SK-N-SH treated with all-trans-retinoic acid at 6 μM for 48 hours (cell line): ENCODE data around the gene UMPS.

Experiments
- ATAC-seq: fragments of 200-7000 bp; cut with Tn5 transposase; 3 replicates; pipeline ENCODE4 v1.9.1; 2020; ENCODE audit warnings: mild to moderate bottlenecking, moderate library complexity
- ARNTL ChIP-seq: fragments of 450-650 bp; formaldehyde crosslinking; IDR thresholded peaks from 2 replicates; pipeline ENCODE4 v1.5.0; 2020; ENCODE audit warnings: low read depth, mild to moderate bottlenecking, moderate library complexity, borderline replicate concordance
- BACH2 ChIP-seq: fragments of 250-450 bp; sonication (Bioruptor Pico); IDR thresholded peaks from 2 replicates; pipeline ENCODE4 v1.9.0; 2021; ENCODE audit warnings: mild to moderate bottlenecking, borderline replicate concordance
- CSDC2 ChIP-seq: fragments of 250-450 bp; sonication (Bioruptor Pico); IDR thresholded peaks from 2 replicates; pipeline ENCODE4 v1.5.0; 2020; ENCODE audit warnings: mild to moderate bottlenecking, moderate library complexity
- GLIS3 ChIP-seq: fragments of 250-450 bp; sonication (Bioruptor Pico); IDR thresholded peaks from 2 replicates; pipeline ENCODE4 v1.5.0; 2020; ENCODE audit warnings: mild to moderate bottlenecking, moderate library complexity
- ISL1 ChIP-seq: fragments of 250-450 bp; sonication (Bioruptor Pico); IDR thresholded peaks from 2 replicates; pipeline ENCODE4 v2.1.2; 2022; ENCODE audit warnings: mild to moderate bottlenecking, moderate library complexity
- OSR1 ChIP-seq: fragments of 250-450 bp; sonication (Bioruptor Pico); IDR thresholded peaks from 2 replicates; pipeline ENCODE4 v1.8.0; 2022; ENCODE audit warnings: moderate library complexity, mild to moderate bottlenecking, inconsistent platforms
- PPARA ChIP-seq: fragments of 250-450 bp; sonication (Bioruptor Pico); IDR thresholded peaks from 2 replicates; pipeline ENCODE4 v1.5.0; 2020; ENCODE audit warnings: mild to moderate bottlenecking, borderline replicate concordance
- RARB ChIP-seq: fragments of 250-450 bp; sonication (Bioruptor Pico); IDR thresholded peaks from 2 replicates; pipeline ENCODE4 v1.8.0; 2021; ENCODE audit warnings: mild to moderate bottlenecking, moderate library complexity
- SNAI2 ChIP-seq: fragments of 250-450 bp; sonication (Bioruptor Pico); IDR thresholded peaks from 2 replicates; pipeline ENCODE4 v1.5.0; 2020; ENCODE audit warnings: mild to moderate bottlenecking, moderate library complexity
- TCF4 ChIP-seq: fragments of 250-450 bp; sonication (Bioruptor Pico); IDR thresholded peaks from 2 replicates; pipeline ENCODE4 v1.8.0; 2021; ENCODE audit warnings: mild to moderate bottlenecking, moderate library complexity, borderline replicate concordance
- TOX ChIP-seq: fragments of 250-450 bp; sonication (Bioruptor Pico); IDR thresholded peaks from 2 replicates; pipeline ENCODE4 v1.8.0; 2021; ENCODE audit warnings: mild to moderate bottlenecking, moderate library complexity, borderline replicate concordance
- ZFP3 ChIP-seq: fragments of 250-450 bp; sonication (Bioruptor Pico); IDR thresholded peaks from 2 replicates; pipeline ENCODE4 v1.5.0; 2020; ENCODE audit warnings: mild to moderate bottlenecking, moderate library complexity
- ZFP30 ChIP-seq: fragments of 450-650 bp; formaldehyde crosslinking; IDR thresholded peaks from 2 replicates; pipeline ENCODE4 v1.5.0; 2022; ENCODE audit warnings: mild to moderate bottlenecking, moderate library complexity
- ZNF565 ChIP-seq: fragments of 450-650 bp; formaldehyde crosslinking; conservative IDR thresholded peaks from 2 replicates; pipeline ENCODE4 v1.5.0; 2020; ENCODE audit warnings: low read depth, mild to moderate bottlenecking, moderate library complexity
- ZNF70 ChIP-seq: fragments of 450-650 bp; formaldehyde crosslinking; IDR thresholded peaks from 2 replicates; pipeline ENCODE4 v1.5.0; 2020; ENCODE audit warnings: mild to moderate bottlenecking, moderate library complexity
- ZNF8 ChIP-seq: fragments of 450-650 bp; formaldehyde crosslinking; IDR thresholded peaks from 2 replicates; pipeline ENCODE4 v1.5.0; 2020; ENCODE audit warnings: mild to moderate bottlenecking, moderate library complexity
- TF ChIP-seq, protein P1 (sequence below): fragments of 250-450 bp; sonication (Bioruptor Pico); IDR thresholded peaks from 2 replicates; pipeline ENCODE4 v1.5.1; 2020; ENCODE audit warnings: low read depth, mild to moderate bottlenecking, moderate library complexity
- TF ChIP-seq, protein P2 (sequence below): fragments of 250-450 bp; sonication (Bioruptor Pico); IDR thresholded peaks from 2 replicates; pipeline ENCODE4 v1.5.1; 2021; ENCODE audit warnings: mild to moderate bottlenecking, moderate library complexity
- TF ChIP-seq, protein P3 (sequence below): fragments of 250-450 bp; sonication (Bioruptor Pico); IDR thresholded peaks from 2 replicates; pipeline ENCODE4 v1.8.0; 2021; ENCODE audit warnings: low read depth, mild to moderate bottlenecking, moderate library complexity, borderline replicate concordance
- TF ChIP-seq, protein P4 (sequence below): fragments of 250-450 bp; sonication (Bioruptor Pico); IDR thresholded peaks from 2 replicates; pipeline ENCODE4 v1.8.0; 2020; ENCODE audit warnings: mild to moderate bottlenecking, moderate library complexity, borderline replicate concordance
- TF ChIP-seq, protein P5 (sequence below): fragments of 250-450 bp; sonication (Bioruptor Pico); IDR thresholded peaks from 2 replicates; pipeline ENCODE4 v1.5.0; 2020; ENCODE audit warnings: mild to moderate bottlenecking, moderate library complexity

The UMPS gene

DNA sequence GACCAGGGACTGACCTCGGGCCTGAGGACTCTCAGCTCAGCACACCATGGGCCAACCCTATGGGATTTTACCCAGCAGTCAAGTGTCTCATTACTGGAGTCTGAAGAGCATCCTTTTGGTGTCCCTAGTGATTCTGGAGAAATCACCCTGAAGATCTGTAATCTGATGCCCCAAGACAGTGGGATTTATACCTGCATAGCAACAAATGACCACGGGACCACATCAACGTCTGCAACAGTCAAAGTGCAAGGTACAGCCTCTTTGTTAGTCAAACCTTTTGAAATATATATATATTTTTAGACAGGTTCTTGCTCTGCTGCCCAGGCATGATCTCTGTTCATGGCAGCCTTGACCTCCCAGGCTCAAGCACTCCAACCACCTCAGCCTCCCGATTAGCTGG, 34.2 kb upstream of the UMPS start (continued):
- no peak for TF ChIP-seq OSR1 (CRISPR knock-in tag)
- no peak for TF ChIP-seq ZNF70 (CRISPR knock-in tag)
- TF ChIP-seq ZNF565 (CRISPR knock-in tag), result no peak
- no peak for TF ChIP-seq ISL1 (CRISPR knock-in tag)
- no peak for TF ChIP-seq BACH2
- TF ChIP-seq CSDC2 (CRISPR knock-in tag), result no peak
- no peak for TF ChIP-seq ZFP3 (CRISPR knock-in tag)

DNA sequence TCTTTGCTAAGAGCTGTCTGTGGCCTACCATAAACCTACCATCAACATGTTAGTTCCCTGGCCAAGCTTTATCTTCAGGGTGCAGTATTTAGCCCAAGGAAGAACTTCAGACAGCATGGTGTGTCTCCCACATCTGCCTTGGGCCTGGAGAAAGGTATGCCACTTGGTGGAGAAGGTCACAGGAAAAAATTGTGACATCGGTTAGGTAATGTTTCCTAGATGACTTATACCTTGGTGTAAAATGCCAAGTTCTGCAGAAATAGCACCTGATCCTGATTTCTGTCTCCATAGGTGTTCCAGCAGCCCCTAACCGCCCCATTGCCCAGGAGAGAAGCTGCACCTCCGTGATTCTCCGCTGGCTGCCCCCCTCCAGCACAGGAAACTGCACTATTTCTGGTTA, 33.0 kb upstream of the UMPS start:
- TF ChIP-seq, protein P1, sequence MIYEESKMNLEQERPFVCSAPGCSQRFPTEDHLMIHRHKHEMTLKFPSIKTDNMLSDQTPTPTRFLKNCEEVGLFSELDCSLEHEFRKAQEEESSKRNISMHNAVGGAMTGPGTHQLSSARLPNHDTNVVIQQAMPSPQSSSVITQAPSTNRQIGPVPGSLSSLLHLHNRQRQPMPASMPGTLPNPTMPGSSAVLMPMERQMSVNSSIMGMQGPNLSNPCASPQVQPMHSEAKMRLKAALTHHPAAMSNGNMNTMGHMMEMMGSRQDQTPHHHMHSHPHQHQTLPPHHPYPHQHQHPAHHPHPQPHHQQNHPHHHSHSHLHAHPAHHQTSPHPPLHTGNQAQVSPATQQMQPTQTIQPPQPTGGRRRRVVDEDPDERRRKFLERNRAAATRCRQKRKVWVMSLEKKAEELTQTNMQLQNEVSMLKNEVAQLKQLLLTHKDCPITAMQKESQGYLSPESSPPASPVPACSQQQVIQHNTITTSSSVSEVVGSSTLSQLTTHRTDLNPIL (CRISPR knock-in tag), result no peak
- no peak for TF ChIP-seq RARB (CRISPR knock-in tag)
- no peak for TF ChIP-seq ARNTL (CRISPR knock-in tag)
- TF ChIP-seq, protein P2, sequence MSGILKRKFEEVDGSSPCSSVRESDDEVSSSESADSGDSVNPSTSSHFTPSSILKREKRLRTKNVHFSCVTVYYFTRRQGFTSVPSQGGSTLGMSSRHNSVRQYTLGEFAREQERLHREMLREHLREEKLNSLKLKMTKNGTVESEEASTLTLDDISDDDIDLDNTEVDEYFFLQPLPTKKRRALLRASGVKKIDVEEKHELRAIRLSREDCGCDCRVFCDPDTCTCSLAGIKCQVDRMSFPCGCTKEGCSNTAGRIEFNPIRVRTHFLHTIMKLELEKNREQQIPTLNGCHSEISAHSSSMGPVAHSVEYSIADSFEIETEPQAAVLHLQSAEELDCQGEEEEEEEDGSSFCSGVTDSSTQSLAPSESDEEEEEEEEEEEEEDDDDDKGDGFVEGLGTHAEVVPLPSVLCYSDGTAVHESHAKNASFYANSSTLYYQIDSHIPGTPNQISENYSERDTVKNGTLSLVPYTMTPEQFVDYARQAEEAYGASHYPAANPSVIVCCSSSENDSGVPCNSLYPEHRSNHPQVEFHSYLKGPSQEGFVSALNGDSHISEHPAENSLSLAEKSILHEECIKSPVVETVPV, result no peak
- no peak for TF ChIP-seq SNAI2 (CRISPR knock-in tag)
- TF ChIP-seq PPARA (CRISPR knock-in tag), result no peak
- TF ChIP-seq BACH2, result no peak
- TF ChIP-seq CSDC2 (CRISPR knock-in tag), result no peak
- no peak for TF ChIP-seq TCF4 (CRISPR knock-in tag)
- no peak for TF ChIP-seq ZNF8 (CRISPR knock-in tag)
- TF ChIP-seq, protein P3, sequence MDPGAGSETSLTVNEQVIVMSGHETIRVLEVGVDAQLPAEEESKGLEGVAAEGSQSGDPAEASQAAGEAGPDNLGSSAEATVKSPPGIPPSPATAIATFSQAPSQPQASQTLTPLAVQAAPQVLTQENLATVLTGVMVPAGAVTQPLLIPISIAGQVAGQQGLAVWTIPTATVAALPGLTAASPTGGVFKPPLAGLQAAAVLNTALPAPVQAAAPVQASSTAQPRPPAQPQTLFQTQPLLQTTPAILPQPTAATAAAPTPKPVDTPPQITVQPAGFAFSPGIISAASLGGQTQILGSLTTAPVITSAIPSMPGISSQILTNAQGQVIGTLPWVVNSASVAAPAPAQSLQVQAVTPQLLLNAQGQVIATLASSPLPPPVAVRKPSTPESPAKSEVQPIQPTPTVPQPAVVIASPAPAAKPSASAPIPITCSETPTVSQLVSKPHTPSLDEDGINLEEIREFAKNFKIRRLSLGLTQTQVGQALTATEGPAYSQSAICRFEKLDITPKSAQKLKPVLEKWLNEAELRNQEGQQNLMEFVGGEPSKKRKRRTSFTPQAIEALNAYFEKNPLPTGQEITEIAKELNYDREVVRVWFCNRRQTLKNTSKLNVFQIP (CRISPR knock-in tag), result no peak
- no peak for TF ChIP-seq TOX
- no peak for TF ChIP-seq ZNF70 (CRISPR knock-in tag)
- no peak for TF ChIP-seq GLIS3 (CRISPR knock-in tag)
- no peak for TF ChIP-seq OSR1 (CRISPR knock-in tag)
- TF ChIP-seq ISL1 (CRISPR knock-in tag), result no peak
- ATAC-seq, result no peak

DNA sequence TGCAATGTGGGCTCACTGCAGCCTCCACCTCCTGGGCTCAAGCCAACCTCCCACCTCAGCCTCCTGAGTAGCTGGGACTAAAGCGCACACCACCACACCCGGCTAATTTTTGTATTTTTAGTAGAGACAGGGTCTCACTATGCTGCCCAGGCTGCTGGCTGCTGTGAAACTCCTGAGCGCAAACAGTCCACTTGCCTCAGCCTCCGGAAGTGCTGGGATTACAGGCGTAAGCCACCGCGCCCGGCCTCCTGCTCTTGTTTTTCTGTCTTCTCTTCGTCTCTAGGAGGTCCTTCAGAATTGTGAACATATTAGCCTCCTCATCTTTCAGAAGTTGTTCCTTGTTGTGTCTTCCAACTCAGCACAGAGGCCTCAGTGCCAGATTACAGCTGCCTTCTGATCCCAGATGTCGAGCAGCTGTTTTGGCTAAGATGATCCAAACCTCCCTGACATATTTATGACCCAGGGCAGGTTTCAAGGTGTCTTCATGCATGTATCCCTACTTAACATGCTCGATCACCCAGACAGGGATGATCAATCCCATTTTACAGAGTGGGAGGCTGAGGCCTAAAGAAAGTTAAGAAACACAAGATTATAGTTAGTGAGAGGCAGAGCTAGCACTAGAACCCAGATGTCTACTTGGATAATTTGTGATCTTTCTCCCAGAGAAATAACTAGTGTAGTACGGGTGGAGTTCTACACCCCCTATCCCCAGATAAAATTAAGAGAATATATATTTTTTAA, 32.1 kb upstream of the UMPS start:
- no peak for ATAC-seq
- no peak for TF ChIP-seq TOX
- TF ChIP-seq, protein P4, sequence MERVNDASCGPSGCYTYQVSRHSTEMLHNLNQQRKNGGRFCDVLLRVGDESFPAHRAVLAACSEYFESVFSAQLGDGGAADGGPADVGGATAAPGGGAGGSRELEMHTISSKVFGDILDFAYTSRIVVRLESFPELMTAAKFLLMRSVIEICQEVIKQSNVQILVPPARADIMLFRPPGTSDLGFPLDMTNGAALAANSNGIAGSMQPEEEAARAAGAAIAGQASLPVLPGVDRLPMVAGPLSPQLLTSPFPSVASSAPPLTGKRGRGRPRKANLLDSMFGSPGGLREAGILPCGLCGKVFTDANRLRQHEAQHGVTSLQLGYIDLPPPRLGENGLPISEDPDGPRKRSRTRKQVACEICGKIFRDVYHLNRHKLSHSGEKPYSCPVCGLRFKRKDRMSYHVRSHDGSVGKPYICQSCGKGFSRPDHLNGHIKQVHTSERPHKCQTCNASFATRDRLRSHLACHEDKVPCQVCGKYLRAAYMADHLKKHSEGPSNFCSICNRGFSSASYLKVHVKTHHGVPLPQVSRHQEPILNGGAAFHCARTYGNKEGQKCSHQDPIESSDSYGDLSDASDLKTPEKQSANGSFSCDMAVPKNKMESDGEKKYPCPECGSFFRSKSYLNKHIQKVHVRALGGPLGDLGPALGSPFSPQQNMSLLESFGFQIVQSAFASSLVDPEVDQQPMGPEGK (CRISPR knock-in tag), result no peak

DNA sequence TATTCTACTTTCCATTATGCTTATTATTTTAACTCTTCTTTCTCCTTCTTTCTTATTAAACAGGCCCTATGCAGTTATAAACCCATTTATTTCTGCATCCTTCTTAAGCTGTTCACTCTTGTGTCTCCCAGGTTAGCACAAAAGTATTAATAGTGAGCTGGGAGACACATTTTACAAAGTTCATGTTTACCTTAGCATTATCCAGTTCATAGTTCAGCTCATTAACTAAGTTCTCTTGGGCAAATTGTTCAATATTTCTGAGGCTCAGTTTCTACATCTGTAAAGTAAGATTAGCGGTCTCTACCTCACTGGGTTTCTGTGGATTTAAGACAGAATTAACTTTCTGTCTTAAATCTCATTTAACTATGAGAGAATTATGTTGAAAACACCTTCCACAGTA, 31.2 kb upstream of the UMPS start:
- TF ChIP-seq, protein P5, sequence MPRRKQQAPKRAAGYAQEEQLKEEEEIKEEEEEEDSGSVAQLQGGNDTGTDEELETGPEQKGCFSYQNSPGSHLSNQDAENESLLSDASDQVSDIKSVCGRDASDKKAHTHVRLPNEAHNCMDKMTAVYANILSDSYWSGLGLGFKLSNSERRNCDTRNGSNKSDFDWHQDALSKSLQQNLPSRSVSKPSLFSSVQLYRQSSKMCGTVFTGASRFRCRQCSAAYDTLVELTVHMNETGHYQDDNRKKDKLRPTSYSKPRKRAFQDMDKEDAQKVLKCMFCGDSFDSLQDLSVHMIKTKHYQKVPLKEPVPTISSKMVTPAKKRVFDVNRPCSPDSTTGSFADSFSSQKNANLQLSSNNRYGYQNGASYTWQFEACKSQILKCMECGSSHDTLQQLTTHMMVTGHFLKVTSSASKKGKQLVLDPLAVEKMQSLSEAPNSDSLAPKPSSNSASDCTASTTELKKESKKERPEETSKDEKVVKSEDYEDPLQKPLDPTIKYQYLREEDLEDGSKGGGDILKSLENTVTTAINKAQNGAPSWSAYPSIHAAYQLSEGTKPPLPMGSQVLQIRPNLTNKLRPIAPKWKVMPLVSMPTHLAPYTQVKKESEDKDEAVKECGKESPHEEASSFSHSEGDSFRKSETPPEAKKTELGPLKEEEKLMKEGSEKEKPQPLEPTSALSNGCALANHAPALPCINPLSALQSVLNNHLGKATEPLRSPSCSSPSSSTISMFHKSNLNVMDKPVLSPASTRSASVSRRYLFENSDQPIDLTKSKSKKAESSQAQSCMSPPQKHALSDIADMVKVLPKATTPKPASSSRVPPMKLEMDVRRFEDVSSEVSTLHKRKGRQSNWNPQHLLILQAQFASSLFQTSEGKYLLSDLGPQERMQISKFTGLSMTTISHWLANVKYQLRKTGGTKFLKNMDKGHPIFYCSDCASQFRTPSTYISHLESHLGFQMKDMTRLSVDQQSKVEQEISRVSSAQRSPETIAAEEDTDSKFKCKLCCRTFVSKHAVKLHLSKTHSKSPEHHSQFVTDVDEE (CRISPR knock-in tag), result no peak
- no peak for TF ChIP-seq ZNF8 (CRISPR knock-in tag)
- TF ChIP-seq CSDC2 (CRISPR knock-in tag), result no peak
- no peak for TF ChIP-seq TCF4 (CRISPR knock-in tag)
- TF ChIP-seq OSR1 (CRISPR knock-in tag), result no peak
- TF ChIP-seq ZFP30 (CRISPR knock-in tag), result no peak
- TF ChIP-seq, all 23 proteins: peak for 0
- ATAC-seq, result no peak
